Caco-2 (cell line): ENCODE measurements around the gene DAB1. TPM values are rescaled to one million over a fixed set of nuclear protein-coding genes. Genes with fewer than 3 reads are reported as not detected.

Experiments
- BruUV-seq: library from RNA; stranded (reverse); fragments of 400-500 nt; replicated peaks from 2 replicates; lab custom pipeline; 2021; lab: Mats Ljungman, UMichigan
- CTCF ChIA-PET: fragments of 300-600 bp; sonication (Branson Sonifier 250); formaldehyde crosslinking; loops from one replicate; lab custom pipeline; 2022; ENCODE audit warnings: antibody characterized with exemption; lab: Charles Lee
- POLR2A ChIA-PET: fragments of 300-600 bp; sonication (Branson Sonifier 250); formaldehyde crosslinking; loops from one replicate; lab custom pipeline; 2022; ENCODE audit warnings: antibody characterized with exemption; lab: Charles Lee
- DNase-seq, 2 experiments: peaks; one replicate each; pipeline versions ENCODE4 v3.0.0 to v3.0.0-alpha.2; 2020 to 2022
- H3K27me3 ChIP-seq: replicated peaks from 2 replicates; pipeline ENCODE4 v1.6.0; 2011; ENCODE audit warnings: low read length; ENCODE audit not compliant: control insufficient read depth, insufficient read depth
- H3K36me3 ChIP-seq: 2 replicates; pipeline ENCODE4 v1.5.1; 2011; ENCODE audit warnings: low read length; ENCODE audit not compliant: control insufficient read depth, insufficient read depth
- H3K4me1 ChIP-seq: fragments of 250-450 bp; sonication (Bioruptor Pico); 2 replicates; pipeline ENCODE4 v1.5.1; 2020; ENCODE audit warnings: mild to moderate bottlenecking
- H3K4me3 ChIP-seq: 2 replicates; pipeline ENCODE4 v1.5.1; 2011; ENCODE audit warnings: low read depth, mild to moderate bottlenecking, control low read depth, low read length
- H3K9me3 ChIP-seq: fragments of 250-450 bp; sonication (Bioruptor Pico); 2 replicates; pipeline ENCODE4 v1.5.1; 2020; ENCODE audit warnings: mild to moderate bottlenecking, moderate library complexity
- H3K27ac Mint-ChIP-seq: one replicate; pipeline ENCODE4 v1.8.0; 2022; ENCODE audit warnings: mixed read lengths; ENCODE audit not compliant: unreplicated experiment
- H3K27me3 Mint-ChIP-seq: one replicate; pipeline ENCODE4 v1.8.0; 2022; ENCODE audit warnings: mixed read lengths; ENCODE audit not compliant: insufficient read depth, unreplicated experiment
- H3K36me3 Mint-ChIP-seq: one replicate; pipeline ENCODE4 v1.8.0; 2022; ENCODE audit warnings: mild to moderate bottlenecking, mixed read lengths; ENCODE audit not compliant: insufficient read depth, unreplicated experiment
- H3K4me1 Mint-ChIP-seq: one replicate; pipeline ENCODE4 v1.8.0; 2022; ENCODE audit warnings: low read depth, mixed read lengths; ENCODE audit not compliant: unreplicated experiment
- H3K4me3 Mint-ChIP-seq: one replicate; pipeline ENCODE4 v1.8.0; 2022; ENCODE audit warnings: mild to moderate bottlenecking, moderate library complexity, mixed read lengths; ENCODE audit not compliant: unreplicated experiment
- H3K9me3 Mint-ChIP-seq: one replicate; pipeline ENCODE4 v1.8.0; 2022; ENCODE audit warnings: mixed read lengths; ENCODE audit not compliant: unreplicated experiment
- intact Hi-C: fragments of 100-400 bp; cut with micrococcal nuclease; formaldehyde crosslinking; loops from one replicate; pipeline ENCODE4 v1.10.0; 2022; ENCODE audit not compliant: unreplicated experiment
- total RNA-seq: library from RNA; stranded (reverse); gene quantifications from 2 replicates; pipeline ENCODE4 v1.2.3, GENCODE V29; 2022
- TF ChIP-seq, protein P1 (sequence below), 2 experiments: fragments of 200-600 bp in 1 of 2; IDR thresholded peaks; 1 replicate in 1 of 2; 2 replicates in 1 of 2; pipeline versions ENCODE4 v1.5.1 to v1.8.0; 2011 to 2022; ENCODE audit warnings: antibody characterized with exemption in 1 of 2, control low read depth in 1 of 2, inconsistent platforms in 1 of 2, low read depth in 1 of 2, low read length in 1 of 2, mild to moderate bottlenecking in 1 of 2, moderate library complexity in 1 of 2; ENCODE audit not compliant: insufficient read depth in 1 of 2, severe bottlenecking in 1 of 2, unreplicated experiment in 1 of 2

DAB1 gene
- total RNA-seq, 1 experiment from 2014 or later, result 0.32 TPM

DNA sequence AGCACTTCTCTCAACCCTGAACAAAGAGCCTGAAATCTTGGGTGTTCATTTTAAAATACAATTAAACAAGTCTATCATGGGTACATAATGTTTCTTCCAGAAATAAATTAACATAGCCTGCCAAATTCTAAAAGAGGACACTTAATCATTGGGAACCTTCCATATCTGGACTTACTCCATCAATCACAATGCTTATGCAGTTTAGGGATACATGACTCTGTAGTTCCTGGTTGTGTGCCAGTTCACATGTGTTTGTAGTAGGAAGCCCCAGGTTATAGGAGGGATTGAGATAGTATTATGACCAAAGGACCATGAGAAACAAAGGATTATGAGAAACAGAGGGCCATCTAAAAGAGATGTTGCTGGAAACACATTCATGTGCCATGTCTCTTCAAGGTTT is 19.1 kb upstream of the DAB1 start:
- H3K27me3 Mint-ChIP-seq, result peaks cover 14% of the 10 kb centered on the region
- no peaks in the 10 kb centered on the region for H3K36me3 ChIP-seq
- no peak overlapping the region for H3K4me3 ChIP-seq
- H3K4me1 ChIP-seq, result no peaks in the 10 kb centered on the region
- no peaks in the 10 kb centered on the region for H3K9me3 Mint-ChIP-seq
- TF ChIP-seq, protein P1, sequence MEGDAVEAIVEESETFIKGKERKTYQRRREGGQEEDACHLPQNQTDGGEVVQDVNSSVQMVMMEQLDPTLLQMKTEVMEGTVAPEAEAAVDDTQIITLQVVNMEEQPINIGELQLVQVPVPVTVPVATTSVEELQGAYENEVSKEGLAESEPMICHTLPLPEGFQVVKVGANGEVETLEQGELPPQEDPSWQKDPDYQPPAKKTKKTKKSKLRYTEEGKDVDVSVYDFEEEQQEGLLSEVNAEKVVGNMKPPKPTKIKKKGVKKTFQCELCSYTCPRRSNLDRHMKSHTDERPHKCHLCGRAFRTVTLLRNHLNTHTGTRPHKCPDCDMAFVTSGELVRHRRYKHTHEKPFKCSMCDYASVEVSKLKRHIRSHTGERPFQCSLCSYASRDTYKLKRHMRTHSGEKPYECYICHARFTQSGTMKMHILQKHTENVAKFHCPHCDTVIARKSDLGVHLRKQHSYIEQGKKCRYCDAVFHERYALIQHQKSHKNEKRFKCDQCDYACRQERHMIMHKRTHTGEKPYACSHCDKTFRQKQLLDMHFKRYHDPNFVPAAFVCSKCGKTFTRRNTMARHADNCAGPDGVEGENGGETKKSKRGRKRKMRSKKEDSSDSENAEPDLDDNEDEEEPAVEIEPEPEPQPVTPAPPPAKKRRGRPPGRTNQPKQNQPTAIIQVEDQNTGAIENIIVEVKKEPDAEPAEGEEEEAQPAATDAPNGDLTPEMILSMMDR (IDR thresholded peaks at IDR 0.05; ENCODE audit: insufficient read depth in 1 of 2, low read depth in 1 of 2, low read length in 1 of 2, severe bottlenecking in 1 of 2, unreplicated experiment in 1 of 2), result no peak
- DNase-seq, result no peak
- H3K27me3 ChIP-seq, result no peaks in the 10 kb centered on the region
- no TSS peak for BruUV-seq
- ChIA-PET CTCF (no interaction called here), POLR2A (no interaction called here)
- H3K27ac Mint-ChIP-seq, result no peak overlapping the region
- no peaks in the 10 kb centered on the region for H3K9me3 ChIP-seq
- H3K4me3 Mint-ChIP-seq, result no peak overlapping the region
- H3K4me1 Mint-ChIP-seq, result no peaks in the 10 kb centered on the region
- intact Hi-C loops, result no loop called here
- H3K36me3 Mint-ChIP-seq, result no peaks in the 10 kb centered on the region

DNA sequence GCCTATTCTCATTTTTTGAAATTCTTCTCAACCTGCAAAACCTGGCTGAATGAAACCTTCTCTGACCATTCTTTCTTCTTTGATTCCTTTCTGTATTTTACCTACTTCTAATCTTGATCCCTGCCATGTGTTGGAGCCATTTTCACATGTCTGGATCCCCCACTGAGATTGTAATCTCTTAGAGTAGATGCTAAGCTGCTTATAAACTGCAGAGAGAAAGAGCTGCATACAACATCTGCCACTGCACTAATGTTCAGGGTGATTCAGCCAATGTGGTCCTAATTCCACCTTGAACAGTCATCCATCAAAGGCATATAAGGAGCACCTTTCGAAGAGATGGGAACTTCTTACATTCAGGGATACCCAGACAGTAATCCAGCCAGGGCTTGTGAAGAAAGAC is 16.2 kb upstream of the DAB1 start:
- Mint-ChIP-seq H3K9me3 (no peaks in the 10 kb centered on the region), H3K4me1 (no peaks in the 10 kb centered on the region), H3K27ac (no peak overlapping the region), H3K4me3 (no peak overlapping the region), H3K36me3 (no peaks in the 10 kb centered on the region), H3K27me3 (peaks cover 14% of the 10 kb centered on the region)
- no peaks in the 10 kb centered on the region for H3K27me3 ChIP-seq
- no peak overlapping the region for H3K4me3 ChIP-seq
- no peaks in the 10 kb centered on the region for H3K36me3 ChIP-seq
- no peaks in the 10 kb centered on the region for H3K4me1 ChIP-seq
- CTCF ChIA-PET, result no interaction called here
- intact Hi-C loops, result no loop called here
- no peak for DNase-seq
- POLR2A ChIA-PET, result no interaction called here
- TF ChIP-seq, protein P1 (IDR thresholded peaks at IDR 0.05; ENCODE audit: insufficient read depth in 1 of 2, low read depth in 1 of 2, low read length in 1 of 2, severe bottlenecking in 1 of 2, unreplicated experiment in 1 of 2), result no peak
- BruUV-seq, result no TSS peak
- H3K9me3 ChIP-seq, result no peaks in the 10 kb centered on the region

DNA sequence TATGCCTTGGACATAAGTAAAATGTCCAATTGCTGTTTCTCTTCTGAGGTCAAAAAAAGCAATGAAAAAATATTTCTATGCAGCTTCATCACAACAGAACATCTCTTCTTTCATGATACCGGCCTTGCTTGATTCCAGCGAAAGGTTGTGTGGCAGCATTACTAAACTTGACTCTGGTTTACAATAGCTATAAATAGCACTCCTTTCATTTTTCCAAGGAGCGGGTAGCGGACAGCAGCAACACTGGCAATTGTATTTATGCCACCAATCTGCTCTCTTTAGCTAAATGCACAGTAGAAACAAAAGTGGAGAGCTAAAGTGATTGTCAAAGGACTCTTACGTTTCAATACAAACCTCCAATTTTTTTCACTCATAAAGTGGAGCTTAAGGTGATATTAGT is 7.5 kb upstream of the DAB1 start:
- no peaks in the 10 kb centered on the region for H3K36me3 Mint-ChIP-seq
- POLR2A ChIA-PET, result no interaction called here

More for the DNA sequence above, 7.5 kb upstream of the DAB1 start:
- no peak overlapping the region for H3K27ac Mint-ChIP-seq
- Histone ChIP-seq H3K36me3 (no peaks in the 10 kb centered on the region), H3K9me3 (no peaks in the 10 kb centered on the region), H3K27me3 (no peaks in the 10 kb centered on the region), H3K4me1 (no peaks in the 10 kb centered on the region), H3K4me3 (no peak overlapping the region)
- no peak overlapping the region for H3K4me3 Mint-ChIP-seq
- no peaks in the 10 kb centered on the region for H3K27me3 Mint-ChIP-seq
- CTCF ChIA-PET, result no interaction called here
- BruUV-seq, result no TSS peak
- no peak for DNase-seq
- H3K9me3 Mint-ChIP-seq, result no peaks in the 10 kb centered on the region
- TF ChIP-seq, protein P1 (IDR thresholded peaks at IDR 0.05; ENCODE audit: insufficient read depth in 1 of 2, low read depth in 1 of 2, low read length in 1 of 2, severe bottlenecking in 1 of 2, unreplicated experiment in 1 of 2), result no peak
- intact Hi-C loops, result no loop called here
- no peaks in the 10 kb centered on the region for H3K4me1 Mint-ChIP-seq
